NCI-H2171 (cell line): ENCODE data around the gene SAFB2.

Source experiments
- DNase-seq: peaks from one replicate; lab custom pipeline; 2025; lab: John Stamatoyannopoulos, UW

SAFB2 gene

GRCh38 chr19:5607318-5608275 is 15.0 kb downstream of the SAFB2 start:
- no peak for DNase-seq

GRCh38 chr19:5605362-5605761 is 17.2 kb downstream of the SAFB2 start:
- DNase-seq, result no peak

- DNase-seq, result no peak
Measured at GRCh38 chr19:5603626-5604025, 18.9 kb downstream of the SAFB2 start.

DNA sequence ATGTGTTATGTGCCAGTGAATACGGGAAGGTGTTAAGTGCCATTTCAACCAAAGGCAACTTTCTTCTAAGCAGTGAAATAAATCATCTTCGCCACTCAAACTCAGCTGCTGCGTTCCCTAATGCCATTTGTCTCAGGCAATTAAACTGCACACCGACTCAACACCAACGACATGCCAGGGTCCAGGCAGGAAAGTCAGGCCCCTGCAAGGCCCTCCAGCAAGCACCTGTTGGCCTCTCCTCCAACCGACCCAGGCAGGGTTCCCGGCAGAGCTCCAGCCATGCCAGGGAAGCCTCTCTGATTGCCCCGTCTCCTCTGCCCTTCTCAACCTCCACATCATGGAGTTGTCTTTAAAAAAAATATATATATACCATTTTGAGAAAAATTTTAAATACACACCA is 21.8 kb downstream of the SAFB2 start:
- DNase-seq, result no peak

GRCh38 chr19:5595745-5596144 is 26.8 kb downstream of the SAFB2 start:
- DNase-seq, result no peak

GRCh38 chr19:5595129-5595528 is 27.4 kb downstream of the SAFB2 start:
- DNase-seq, result no peak

DNA sequence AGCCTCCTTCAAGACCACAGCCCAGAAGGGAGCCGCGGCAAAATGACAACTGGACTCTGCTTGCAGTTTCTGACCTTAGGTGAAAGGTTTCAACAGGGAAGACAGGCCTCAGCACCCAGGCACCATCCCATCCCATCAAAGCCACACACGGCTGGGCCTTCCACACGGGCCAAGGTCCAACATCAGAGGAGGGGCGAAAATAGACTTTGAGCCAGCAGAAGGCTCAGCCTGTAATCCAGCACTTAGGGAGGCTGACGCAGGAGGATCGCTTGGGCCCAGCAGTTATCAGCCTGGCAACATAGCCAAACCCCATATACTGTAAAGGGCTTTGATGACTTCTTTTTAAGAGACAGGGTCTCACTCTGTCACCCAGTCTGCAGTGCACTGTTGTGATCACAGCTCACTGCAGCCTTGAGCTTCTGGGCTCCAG is 28.0 kb downstream of the SAFB2 start:
- no peak for DNase-seq

GRCh38 chr19:5593343-5594255 is 29.0 kb downstream of the SAFB2 start:
- DNase-seq, result no peak

GRCh38 chr19:5592531-5593342 is 29.8 kb downstream of the SAFB2 start:
- DNase-seq, result no peak

DNA sequence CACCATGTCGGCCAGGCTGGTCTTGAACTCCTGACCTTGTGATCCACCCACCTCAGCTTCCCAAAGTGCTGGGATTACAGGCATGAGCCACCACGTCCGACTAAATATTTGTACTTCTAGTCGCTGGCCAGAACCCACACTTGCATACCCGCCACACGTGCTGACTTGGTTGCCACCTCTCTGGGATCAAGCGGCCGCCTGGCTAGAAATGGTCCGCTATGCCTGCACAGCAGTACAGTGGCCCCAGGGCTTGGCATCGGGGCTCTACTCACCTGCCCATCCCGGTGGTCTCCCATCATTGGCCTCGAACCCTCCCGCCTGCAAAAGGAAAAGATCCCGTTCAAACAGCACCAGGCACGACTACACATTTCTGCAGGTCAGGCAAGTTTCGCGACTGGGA is 31.1 kb downstream of the SAFB2 start:
- no peak for DNase-seq

GRCh38 chr19:5590865-5591154 is 31.8 kb downstream of the SAFB2 start:
- DNase-seq, result no peak

DNA sequence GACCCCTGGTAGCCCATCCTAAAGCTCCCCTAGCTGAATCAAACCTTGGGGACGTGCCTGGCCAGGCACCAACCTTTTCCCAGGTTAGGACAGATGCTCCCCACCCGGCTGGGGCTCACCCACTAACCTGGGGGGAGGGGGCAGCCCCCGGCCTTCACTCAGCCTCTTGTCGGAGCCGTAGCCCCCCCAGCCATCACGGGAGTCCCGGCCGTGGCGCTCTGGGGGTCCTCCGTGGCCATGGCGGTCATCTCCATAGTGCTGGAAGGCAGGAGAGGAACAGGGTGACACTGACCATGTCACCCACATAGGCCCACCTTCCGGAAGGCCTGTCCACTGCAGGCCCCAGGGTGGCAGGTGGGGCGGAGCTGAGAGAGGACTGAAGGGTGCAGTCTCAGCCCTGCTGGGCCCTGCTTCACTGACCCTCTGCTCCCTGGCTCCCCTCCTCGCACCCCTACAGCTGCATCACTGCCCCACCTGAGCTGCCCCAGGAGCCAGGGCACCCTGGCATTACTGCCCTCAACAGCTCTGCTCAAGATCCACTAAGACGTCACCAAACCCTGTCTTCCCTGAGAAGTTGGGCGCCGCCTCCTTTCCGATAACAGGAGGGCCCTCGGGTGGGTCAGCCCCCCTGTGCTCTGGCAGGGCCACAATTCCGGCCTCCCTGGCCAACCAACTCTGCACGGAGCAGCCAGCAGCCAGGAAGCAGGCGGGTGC is 32.3 kb downstream of the SAFB2 start:
- no peak for DNase-seq

DNA sequence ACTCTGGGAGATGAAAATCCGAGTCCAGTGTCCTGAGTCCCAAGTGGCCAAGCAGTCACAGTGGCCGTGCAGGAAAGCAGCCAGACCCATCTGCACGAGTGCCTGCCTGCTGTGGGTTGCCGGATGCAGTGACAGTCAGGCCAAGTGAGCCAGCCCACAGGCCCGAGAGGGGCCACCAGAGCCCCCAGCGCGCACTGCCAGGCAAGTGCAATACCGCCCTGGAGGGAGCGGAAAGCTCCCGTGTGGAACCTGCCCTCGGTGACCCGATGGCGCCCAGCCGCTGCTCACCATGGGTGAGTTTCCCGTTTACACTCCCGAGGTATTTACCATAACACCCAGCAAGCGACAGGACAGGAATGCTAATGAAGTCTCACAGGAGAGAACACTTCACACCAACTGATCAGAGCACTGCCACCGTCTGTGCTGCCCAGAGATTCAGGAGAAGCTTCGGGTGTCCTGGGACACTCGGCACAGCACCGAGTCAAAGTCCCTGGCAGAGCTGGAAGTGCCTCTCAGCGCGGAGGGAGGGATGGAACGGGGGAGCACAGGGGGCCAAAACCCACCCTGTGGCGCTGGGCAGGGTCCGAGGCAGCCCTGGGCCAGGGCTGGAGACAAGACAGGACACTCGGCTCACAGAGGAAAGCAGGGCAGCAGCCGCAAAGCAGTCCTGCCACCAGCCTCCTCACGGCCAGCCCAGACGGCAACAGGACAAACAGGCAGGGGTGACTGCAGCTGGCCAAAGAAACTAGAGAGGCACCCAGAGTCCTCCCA is 33.5 kb downstream of the SAFB2 start:
- no peak for DNase-seq

GRCh38 chr19:5588441-5588840 is 34.1 kb downstream of the SAFB2 start:
- DNase-seq, result no peak

- no peak for DNase-seq
Measured at GRCh38 chr19:5587661-5588060, 34.9 kb downstream of the SAFB2 start.

GRCh38 chr19:5587071-5587455 is 35.5 kb downstream of the SAFB2 start:
- DNase-seq, result no peak

DNA sequence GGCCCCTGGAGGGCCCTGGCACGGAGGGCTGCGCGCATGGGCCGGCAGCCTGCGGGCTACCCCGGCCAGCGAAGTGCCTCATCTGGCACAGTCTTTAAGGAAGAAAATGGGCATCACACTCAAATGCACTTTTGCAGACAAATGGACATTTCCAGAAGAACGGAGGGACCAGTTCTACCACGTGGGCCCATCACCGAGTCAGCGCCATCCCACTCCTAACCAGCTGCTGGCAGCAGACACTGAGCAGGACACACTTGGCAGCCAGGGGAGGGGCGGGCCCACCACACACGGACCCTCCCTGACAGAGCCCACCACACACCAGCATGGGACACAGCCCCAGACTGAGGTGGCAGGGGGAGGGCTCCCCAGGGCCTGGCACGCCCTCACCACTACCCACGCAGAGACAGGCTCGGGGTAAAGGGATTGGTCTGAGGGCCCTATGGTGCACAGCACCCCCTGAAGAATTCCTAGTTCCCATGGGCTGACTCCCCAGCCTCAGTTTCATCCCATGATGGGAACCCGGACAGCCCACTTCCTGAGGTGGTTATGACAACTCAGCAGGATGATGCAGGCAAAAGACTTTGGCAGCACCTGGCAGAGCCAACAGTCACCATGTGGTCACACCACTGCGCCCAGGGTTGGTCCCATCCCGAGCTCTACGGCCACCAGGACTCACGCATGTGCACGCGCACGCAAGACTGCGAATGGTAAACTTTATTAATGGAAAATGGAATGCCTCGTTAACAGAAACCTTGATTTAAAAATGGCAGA is 36.1 kb downstream of the SAFB2 start:
- no peak for DNase-seq

- no peak for DNase-seq
Measured at GRCh38 chr19:5585461-5586299, 36.9 kb downstream of the SAFB2 start.

GRCh38 chr19:5580161-5580571 is 42.4 kb downstream of the SAFB2 start:
- DNase-seq, result no peak
